HepG2 (cell line): ENCODE results near the gene ETFB. TPM values are rescaled to one million over a fixed set of nuclear protein-coding genes. Genes with fewer than 3 reads are reported as not detected.
A peak's percentile ranks its signal among the peaks of the same experiment; 100 is the strongest.

Experiments
- ARNTL ChIP-seq: sonication (generic); formaldehyde crosslinking; IDR thresholded peaks from 2 replicates; pipeline ENCODE4 v1.4.0; 2020; ENCODE audit warnings: mild to moderate bottlenecking, missing genetic modification reagents
- GABPB1 ChIP-seq: IDR thresholded peaks from 2 replicates; pipeline ENCODE4 v1.6.1; 2016; ENCODE audit warnings: mild to moderate bottlenecking, missing genetic modification reagents, moderate library complexity, missing compliant biosample characterization
- KAT7 ChIP-seq: IDR thresholded peaks from 2 replicates; pipeline ENCODE4 v1.6.1; 2018; ENCODE audit warnings: borderline replicate concordance, missing compliant biosample characterization
- KLF11 ChIP-seq: IDR thresholded peaks from 2 replicates; pipeline ENCODE4 v1.6.1; 2016; ENCODE audit warnings: missing compliant biosample characterization
- KLF9 ChIP-seq: IDR thresholded peaks from 2 replicates; pipeline ENCODE4 v1.6.1; 2016; ENCODE audit warnings: low read depth
- MAFK ChIP-seq, 2 experiments: IDR thresholded peaks in 1 of 2; conservative IDR thresholded peaks in 1 of 2; 2 replicates each; pipeline ENCODE4 v1.6.1; 2011; ENCODE audit warnings: improper control_type of control experiment in 2 of 2, low read length in 2 of 2
- MXD4 ChIP-seq: IDR thresholded peaks from 2 replicates; pipeline ENCODE4 v1.6.1; 2016; ENCODE audit warnings: mild to moderate bottlenecking, missing biosample characterization, missing genetic modification reagents
- RFXAP ChIP-seq: sonication (generic); formaldehyde crosslinking; IDR thresholded peaks from 2 replicates; pipeline ENCODE4 v1.4.0; 2020; ENCODE audit warnings: missing genetic modification reagents, borderline replicate concordance
- SALL1 ChIP-seq: sonication (generic); formaldehyde crosslinking; IDR thresholded peaks from 2 replicates; pipeline ENCODE4 v1.8.0; 2022; ENCODE audit warnings: mild to moderate bottlenecking, missing genetic modification reagents
- SIN3B ChIP-seq: fragments of 150-350 bp; IDR thresholded peaks from 2 replicates; pipeline ENCODE4 v1.6.1; 2014; ENCODE audit warnings: low read length
- SIX4 ChIP-seq: sonication (generic); formaldehyde crosslinking; IDR thresholded peaks from 2 replicates; pipeline ENCODE4 v1.4.0; 2020; ENCODE audit warnings: missing genetic modification reagents
- SOX13 ChIP-seq, 3 experiments: fragments of 450-650 bp in 1 of 3; sonication (generic) in 1 of 3; formaldehyde crosslinking in 1 of 3; IDR thresholded peaks in 2 of 3; conservative IDR thresholded peaks in 1 of 3; 2 replicates each; pipeline versions ENCODE4 v1.5.0 to v1.6.1; 2016 to 2020; ENCODE audit warnings: antibody characterized with exemption in 1 of 3, mild to moderate bottlenecking in 1 of 3, missing compliant biosample characterization in 1 of 3, missing genetic modification reagents in 1 of 3, moderate library complexity in 1 of 3
- SOX5 ChIP-seq: IDR thresholded peaks from 2 replicates; pipeline ENCODE4 v1.6.1; 2016; ENCODE audit warnings: borderline replicate concordance
- SRY ChIP-seq: sonication (generic); formaldehyde crosslinking; IDR thresholded peaks from 2 replicates; pipeline ENCODE4 v1.8.0; 2022; ENCODE audit warnings: mild to moderate bottlenecking, missing genetic modification reagents
- TCF12 ChIP-seq, 2 experiments: fragments of 450-650 bp in 1 of 2; sonication (generic) in 1 of 2; formaldehyde crosslinking in 1 of 2; IDR thresholded peaks; 2 replicates each; pipeline versions ENCODE4 v1.6.1 to v1.8.0; 2017 to 2022; ENCODE audit warnings: antibody characterized with exemption in 1 of 2, mild to moderate bottlenecking in 1 of 2, missing genetic modification reagents in 1 of 2, moderate library complexity in 1 of 2
- THAP8 ChIP-seq: sonication (generic); formaldehyde crosslinking; IDR thresholded peaks from 2 replicates; pipeline ENCODE4 v1.5.1; 2020; ENCODE audit warnings: missing genetic modification reagents, mild to moderate bottlenecking, borderline replicate concordance
- TIGD3 ChIP-seq: sonication (generic); formaldehyde crosslinking; IDR thresholded peaks from 2 replicates; pipeline ENCODE4 v1.5.1; 2020; ENCODE audit warnings: mild to moderate bottlenecking, missing genetic modification reagents, borderline replicate concordance
- WIZ ChIP-seq: sonication (generic); formaldehyde crosslinking; IDR thresholded peaks from 2 replicates; pipeline ENCODE4 v1.5.1; 2020; ENCODE audit warnings: mild to moderate bottlenecking, missing genetic modification reagents
- ZFP1 ChIP-seq: IDR thresholded peaks from 2 replicates; pipeline ENCODE4 v1.6.1; 2016
- ZFYVE20 ChIP-seq: sonication (generic); formaldehyde crosslinking; IDR thresholded peaks from 2 replicates; pipeline ENCODE4 v1.8.0; 2023; ENCODE audit warnings: low read depth, mild to moderate bottlenecking, moderate library complexity, missing genetic modification reagents, borderline replicate concordance
- ZMAT3 ChIP-seq: sonication (generic); formaldehyde crosslinking; conservative IDR thresholded peaks from 2 replicates; pipeline ENCODE4 v1.7.0; 2021; ENCODE audit warnings: missing genetic modification reagents
- ZMYM2 ChIP-seq: sonication (generic); formaldehyde crosslinking; IDR thresholded peaks from 2 replicates; pipeline ENCODE4 v1.8.0; 2022; ENCODE audit warnings: mild to moderate bottlenecking, missing genetic modification reagents
- ZNF136 ChIP-seq: sonication (generic); formaldehyde crosslinking; IDR thresholded peaks from 2 replicates; pipeline ENCODE4 v1.8.1; 2022; ENCODE audit warnings: low read depth, mild to moderate bottlenecking, moderate library complexity, missing genetic modification reagents
- ZNF414 ChIP-seq: sonication (generic); formaldehyde crosslinking; IDR thresholded peaks from 2 replicates; pipeline ENCODE4 v1.5.0; 2020; ENCODE audit warnings: missing genetic modification reagents
- ZNF460 ChIP-seq: sonication (generic); formaldehyde crosslinking; IDR thresholded peaks from 2 replicates; pipeline ENCODE4 v1.5.1; 2020; ENCODE audit warnings: missing genetic modification reagents, mild to moderate bottlenecking, borderline replicate concordance
- ZNF547 ChIP-seq: sonication (generic); formaldehyde crosslinking; IDR thresholded peaks from 2 replicates; pipeline ENCODE4 v1.5.1; 2020; ENCODE audit warnings: mild to moderate bottlenecking, missing genetic modification reagents
- ZNF614 ChIP-seq: IDR thresholded peaks from 2 replicates; pipeline ENCODE4 v1.6.1; 2018; ENCODE audit warnings: missing biosample characterization, missing genetic modification reagents, inconsistent platforms, borderline replicate concordance
- ZNF784 ChIP-seq: sonication (generic); formaldehyde crosslinking; IDR thresholded peaks from 2 replicates; pipeline ENCODE4 v1.5.1; 2020; ENCODE audit warnings: missing genetic modification reagents, mild to moderate bottlenecking, borderline replicate concordance
- ZSCAN12 ChIP-seq: sonication (generic); formaldehyde crosslinking; IDR thresholded peaks from 2 replicates; pipeline ENCODE4 v1.9.0; 2021; ENCODE audit warnings: mild to moderate bottlenecking, missing genetic modification reagents
- polyA plus RNA-seq, 8 experiments: library from polyadenylated mRNA; depleted of rRNA in 3 of 8; stranded (reverse) in 7 of 8; unstranded in 1 of 8; fragments of >200 nt; fragmentation: Illumina TruSeq in 4 of 8; extraction: Trizol in 4 of 8; gene quantifications; 2 replicates each; pipeline versions ENCODE4 v1.2.1 to v1.2.3, GENCODE V29; 2011 to 2016; ENCODE audit warnings: low read depth in 4 of 8, missing spikeins in 1 of 8, mixed read lengths in 1 of 8; ENCODE audit not compliant: insufficient read depth in 1 of 8
- total RNA-seq, 5 experiments: library from RNA; depleted of rRNA; stranded (reverse); fragments of >200 nt; fragmentation: Illumina TruSeq; extraction: Trizol; gene quantifications; 2 replicates each; pipeline ENCODE4 v1.2.3, GENCODE V29; 2016; ENCODE audit warnings: low read depth in 1 of 5

The ETFB gene
- total and polyA plus RNA-seq, 2 of the 13 experiments (the other 11 are each of a cell fraction or from before 2014, with no cell fraction given): 678 to 1,314 TPM

GRCh38 chr19:51347209-51347928 is 18.8 kb downstream of the ETFB start (continued):
- TF ChIP-seq ZSCAN12 (CRISPR knock-in tag) (no peak), ZNF547 (no peak), TCF12 (IDR thresholded peaks at IDR 0.05) (no peak), TCF12 (CRISPR knock-in tag; IDR thresholded peaks at IDR 0.05) (no peak), THAP8 (CRISPR knock-in tag) (no peak), ARNTL (CRISPR knock-in tag) (no peak), ZNF614 (CRISPR knock-in tag) (no peak), KLF11 (CRISPR knock-in tag) (no peak), SIX4 (CRISPR knock-in tag) (no peak), ZFYVE20 (CRISPR knock-in tag) (no peak), MXD4 (CRISPR knock-in tag) (no peak), RFXAP (CRISPR knock-in tag) (no peak), ZFP1 (no peak), MAFK (conservative IDR thresholded peaks at IDR 0.05 in 1 of 2, IDR thresholded peaks at IDR 0.05 in 1 of 2; ENCODE audit: low read length in 2 of 2) (no peak), SOX13 (IDR thresholded peaks at IDR 0.05) (no peak), SOX13 (CRISPR knock-in tag; conservative IDR thresholded peaks at IDR 0.05 in 1 of 2, IDR thresholded peaks at IDR 0.05 in 1 of 2) (peak in 1 of 2 experiments; percentile 40; a peak in 1 of 4 replicates), SRY (CRISPR knock-in tag) (no peak), ZNF784 (CRISPR knock-in tag) (no peak), KLF9 (CRISPR knock-in tag) (no peak), ZNF414 (CRISPR knock-in tag) (no peak), SOX5 (peak; percentile 29; the same call in 1 of the 2 replicates), SIN3B (no peak), KAT7 (CRISPR knock-in tag) (no peak), ZMAT3 (CRISPR knock-in tag) (no peak), GABPB1 (CRISPR knock-in tag) (no peak), TIGD3 (CRISPR knock-in tag) (no peak), ZNF136 (CRISPR knock-in tag) (no peak), ZMYM2 (CRISPR knock-in tag) (no peak), SALL1 (CRISPR knock-in tag) (no peak; the same call in 1 of the 2 replicates), ZNF460 (CRISPR knock-in tag) (no peak), WIZ (no peak)
